HG03175 (cell line): ENCODE data around the gene UAP1L1.
"Not testable (repeated sequence)": the region's sequence is repeated elsewhere in the genome, so short reads cannot be mapped to it uniquely, and the experiment has no call there.

Experiments used
- ATAC-seq: cut with Tn5 transposase; IDR thresholded peaks from one replicate; pipeline ENCODE4 v1.9.1; 2021; ENCODE audit warnings: mild to moderate bottlenecking, moderate library complexity; ENCODE audit not compliant: unreplicated experiment

The UAP1L1 gene

GRCh38 chr9:137077010-137077747, at the start of gene UAP1L1:
TSS of gene UAP1L1 (plus strand) at chr9:137077517. CDS start at chr9:137077533, 16 bp downstream.
- ATAC-seq: peak; percentile 55

- ATAC-seq: peak; percentile 40
Measured at GRCh38 chr9:137028263-137029057, 48.9 kb upstream of the UAP1L1 start.

GRCh38 chr9:137029058-137029936, 48.0 kb upstream of the UAP1L1 start:
- peak; percentile 27 for ATAC-seq

- no peak for ATAC-seq
Measured at GRCh38 chr9:137030006-137030405, 47.3 kb upstream of the UAP1L1 start.

GRCh38 chr9:137030538-137031527, 46.5 kb upstream of the UAP1L1 start:
- peak; percentile 19 for ATAC-seq

GRCh38 chr9:137031904-137032640, 45.2 kb upstream of the UAP1L1 start, which contains the start of gene FUT7:
TSS of gene FUT7 (minus strand) at chr9:137032088. CDS start at chr9:137031991, 97 bp downstream.
- ATAC-seq: no peak

- ATAC-seq: no peak
Measured at GRCh38 chr9:137032858-137033257, 44.5 kb upstream of the UAP1L1 start.

GRCh38 chr9:137033481-137033880, 43.8 kb upstream of the UAP1L1 start:
- ATAC-seq: not testable (repeated sequence)

- ATAC-seq: no peak
Measured at GRCh38 chr9:137034039-137034708, 43.1 kb upstream of the UAP1L1 start.

GRCh38 chr9:137034709-137035506, 42.4 kb upstream of the UAP1L1 start:
- ATAC-seq: peak; percentile 60

GRCh38 chr9:137035507-137035834, 41.8 kb upstream of the UAP1L1 start:
- no peak for ATAC-seq

GRCh38 chr9:137035937-137036336, 41.4 kb upstream of the UAP1L1 start:
- no peak for ATAC-seq

- ATAC-seq: no peak
Measured at GRCh38 chr9:137037035-137037434, 40.3 kb upstream of the UAP1L1 start.

GRCh38 chr9:137037483-137037882, 39.8 kb upstream of the UAP1L1 start:
- ATAC-seq: no peak

- no peak for ATAC-seq
Measured at GRCh38 chr9:137038916-137039315, 38.4 kb upstream of the UAP1L1 start.

GRCh38 chr9:137039611-137040366, 37.5 kb upstream of the UAP1L1 start:
- no peak for ATAC-seq

GRCh38 chr9:137040568-137040967, 36.7 kb upstream of the UAP1L1 start:
- ATAC-seq: no peak
